ENCODE results near the gene PTER.

Gene PTER

DNA sequence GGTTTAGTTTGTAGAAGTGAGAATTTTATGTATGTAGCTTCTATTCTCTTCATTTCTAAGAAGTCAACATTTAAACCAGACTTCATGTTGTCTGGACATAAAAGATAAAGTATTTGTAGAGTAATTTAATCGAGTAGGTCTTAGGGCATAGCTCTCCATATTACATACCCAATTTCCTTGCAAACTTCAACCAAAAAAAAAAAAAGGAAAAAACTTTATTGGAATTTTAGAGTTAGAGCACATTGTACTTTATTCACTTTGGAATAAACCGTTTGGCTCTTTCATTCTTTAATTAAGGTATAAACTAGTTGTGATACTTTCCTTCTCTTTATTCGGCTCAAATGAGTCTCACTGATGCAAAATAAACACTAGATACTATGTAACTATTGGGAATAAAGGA is 36.0 kb downstream of the PTER start:
- DNase-seq (ENCODE audit: low spot score) = no peak

DNA sequence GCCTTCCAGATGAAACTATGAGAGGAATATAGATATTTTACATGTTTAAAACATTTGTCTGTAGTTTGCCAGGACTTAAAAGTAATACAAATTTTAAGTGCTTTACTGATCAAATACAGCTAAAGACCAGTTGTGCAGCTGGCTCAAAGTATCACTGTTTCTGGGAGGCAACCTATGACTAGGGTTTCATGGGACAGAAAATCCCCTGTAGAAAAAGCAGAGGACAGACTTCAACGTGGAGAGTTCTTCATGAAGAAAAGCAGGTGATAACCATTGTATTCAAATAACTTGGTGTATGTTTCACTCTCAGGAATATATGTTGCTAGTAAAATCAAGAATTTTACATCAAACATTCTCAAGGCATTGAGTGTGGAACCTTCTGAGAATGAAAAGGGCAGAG is 40.9 kb downstream of the PTER start:
- DNase-seq (ENCODE audit: low spot score) = no peak

DNA sequence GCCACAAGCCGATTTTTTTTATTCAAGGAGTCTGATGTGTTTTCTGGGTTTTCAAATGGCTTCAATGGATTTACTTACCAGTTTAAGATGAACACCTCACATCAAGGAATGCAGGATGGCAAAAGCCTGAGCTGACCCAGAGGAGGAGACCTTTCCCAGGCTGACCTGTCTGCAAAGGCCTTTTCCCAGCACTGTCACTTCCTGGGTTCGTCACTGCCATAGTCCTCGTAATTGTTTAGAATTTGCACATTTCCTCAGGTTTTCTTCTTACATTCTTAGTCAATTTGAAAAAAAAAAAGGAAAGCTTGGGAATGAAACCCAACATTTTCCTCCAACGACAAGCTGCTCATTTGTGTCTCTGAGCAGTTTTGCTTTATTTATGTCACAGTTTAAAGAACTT is 42.0 kb downstream of the PTER start:
- no peak for DNase-seq (ENCODE audit: low spot score)

DNA sequence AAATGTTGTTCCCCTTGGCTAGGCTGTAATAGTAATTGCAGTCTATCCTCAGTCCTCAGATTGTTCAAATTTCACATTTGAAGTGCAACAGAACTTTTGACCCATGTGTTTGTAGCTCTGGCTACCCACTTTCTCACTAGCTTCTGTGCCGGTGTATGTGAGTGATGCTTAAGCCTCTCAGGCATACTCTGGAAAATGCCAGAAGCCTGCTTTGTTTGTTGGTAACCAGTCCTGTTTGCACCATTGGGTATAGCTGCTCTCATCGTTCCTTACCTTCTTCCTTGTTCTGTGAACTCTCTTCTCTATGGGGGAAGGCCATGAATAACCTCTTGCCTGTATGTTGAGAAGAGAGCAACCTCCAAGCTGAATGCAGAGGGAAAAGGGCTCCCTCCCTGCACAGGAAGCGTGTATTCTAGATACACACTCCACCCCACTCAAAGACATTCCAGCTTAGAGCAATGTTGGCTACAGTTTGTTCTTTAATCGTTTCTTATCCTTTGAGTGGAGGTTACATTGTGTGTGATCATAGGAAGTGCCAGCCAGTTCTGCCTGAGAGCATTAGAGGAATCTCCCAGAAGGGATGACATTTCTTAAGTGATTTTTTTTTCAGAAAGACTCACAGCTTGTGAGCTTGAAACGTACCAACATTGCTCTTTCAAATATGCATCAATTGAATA is 44.4 kb downstream of the PTER start:
- DNase-seq (ENCODE audit: low spot score) = no peak

DNA sequence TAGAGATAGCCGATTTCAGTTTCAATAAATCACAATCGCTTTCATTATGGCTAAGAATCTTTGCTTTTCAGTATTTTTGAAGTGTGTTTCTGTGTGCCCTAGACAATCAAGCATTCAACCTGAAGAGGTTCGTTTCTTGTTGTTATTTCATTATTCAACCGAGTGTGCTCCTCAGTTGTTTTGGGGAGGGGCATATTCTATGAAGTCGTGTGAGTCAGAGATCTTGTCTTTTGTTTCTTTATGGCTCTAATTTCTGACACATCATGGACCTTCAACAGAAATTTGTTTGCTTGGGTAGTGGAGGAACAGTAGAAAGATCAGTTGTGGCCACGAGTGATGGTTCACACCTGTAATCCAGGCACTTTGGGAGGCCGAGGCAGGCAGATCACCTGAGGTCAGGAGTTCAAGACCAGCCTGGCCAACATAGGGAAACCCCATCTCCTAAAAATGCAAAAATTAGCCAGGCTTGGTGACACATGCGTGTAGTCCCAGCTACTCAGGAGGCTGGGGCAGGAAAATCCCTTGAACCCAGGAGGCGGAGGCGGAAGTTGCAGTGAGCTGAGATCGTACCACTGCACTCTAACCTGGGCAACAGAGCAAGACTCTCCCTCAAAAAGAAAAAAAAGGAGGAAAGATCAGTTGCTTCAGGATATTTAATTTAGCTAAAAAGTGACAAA is 46.6 kb downstream of the PTER start:
- no peak for DNase-seq (ENCODE audit: low spot score)

DNA sequence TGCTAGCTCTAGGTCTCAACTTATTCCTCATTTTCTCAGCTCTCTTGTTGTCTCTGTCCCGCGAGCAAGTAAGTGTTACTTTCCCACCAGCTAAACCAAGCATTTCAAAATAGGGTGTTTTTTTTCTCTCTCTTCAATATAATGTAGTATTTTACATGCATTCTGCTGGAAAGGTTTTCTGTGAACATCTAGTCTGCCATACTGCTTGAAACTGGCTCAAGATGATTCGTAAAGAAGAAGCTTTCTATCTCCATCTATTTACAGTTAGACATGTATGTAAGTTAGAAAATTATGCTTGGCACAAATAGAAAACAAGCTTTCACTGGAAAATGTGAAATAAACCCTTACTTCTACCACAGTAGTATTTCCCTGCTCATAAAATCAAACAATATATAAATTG is 53.7 kb downstream of the PTER start:
- DNase-seq (ENCODE audit: low spot score) = no peak

DNA sequence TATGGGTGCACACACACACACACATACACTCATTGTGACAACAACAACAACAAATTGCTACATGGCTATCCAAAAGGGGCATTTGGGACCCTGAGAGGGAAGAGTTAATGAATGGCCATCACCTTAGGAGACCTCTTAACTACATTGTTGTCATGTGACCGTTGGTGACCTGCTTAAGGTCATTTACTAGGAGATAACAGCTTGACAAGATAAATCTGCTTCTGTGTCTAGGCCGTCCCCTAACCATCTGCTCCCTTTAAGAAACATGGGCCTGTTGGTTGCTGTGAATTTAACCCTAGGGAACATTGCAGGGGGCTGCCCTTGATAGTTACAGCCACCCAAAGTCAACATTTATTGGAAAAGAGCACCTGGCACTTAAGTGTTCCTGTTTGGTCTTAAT is 55.1 kb downstream of the PTER start:
- DNase-seq (ENCODE audit: low spot score) = no peak

DNA sequence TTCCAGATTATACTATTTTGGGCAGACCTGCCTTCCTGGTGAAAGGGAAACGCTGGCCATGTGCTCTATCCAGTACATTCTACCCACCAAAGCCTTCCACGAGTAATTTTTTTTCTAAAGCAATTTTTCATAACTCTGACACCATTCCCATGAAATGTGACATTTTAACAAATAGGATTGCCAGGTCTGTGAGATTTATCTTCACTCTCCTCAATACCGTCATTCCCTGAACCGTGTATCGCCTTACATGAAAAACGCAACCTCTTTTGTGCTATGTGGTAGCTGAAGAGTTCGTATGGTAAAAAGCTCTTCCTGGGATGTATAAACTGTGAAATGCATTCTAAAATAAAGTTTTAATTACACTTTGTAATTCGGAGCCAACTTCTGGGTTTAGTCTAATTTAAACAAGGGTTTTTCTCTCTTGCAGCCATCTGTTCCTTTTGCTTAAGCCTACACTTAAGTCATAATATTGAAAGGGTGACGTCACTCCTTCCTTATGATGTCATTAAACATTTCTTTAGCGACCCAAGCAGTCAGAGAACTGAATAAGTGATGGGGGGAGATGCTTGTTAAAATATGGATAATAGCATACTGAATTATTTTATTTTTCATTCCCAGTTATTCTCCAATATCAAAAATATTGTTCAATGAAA is 57.2 kb downstream of the PTER start:
- DNase-seq (ENCODE audit: low spot score) = no peak

DNA sequence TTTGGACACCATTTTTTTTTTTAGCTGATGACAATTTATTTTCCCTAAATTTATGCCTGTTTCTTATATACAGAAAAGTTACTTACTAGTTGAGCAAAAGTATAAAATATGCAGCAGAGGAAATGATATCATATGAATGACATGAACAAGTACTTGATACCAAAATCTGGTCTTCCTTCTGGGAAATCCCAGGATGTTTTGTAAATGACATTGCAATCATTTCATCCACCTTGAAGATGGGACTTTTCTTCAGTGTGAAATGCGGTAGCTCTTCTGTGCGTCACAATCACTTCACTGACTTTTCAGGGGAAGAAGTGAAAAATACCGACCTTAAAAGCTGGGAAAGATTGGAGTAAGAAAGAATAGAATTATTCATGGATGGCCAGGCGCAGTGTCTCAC is 61.1 kb downstream of the PTER start:
- DNase-seq (ENCODE audit: low spot score) = no peak

DNA sequence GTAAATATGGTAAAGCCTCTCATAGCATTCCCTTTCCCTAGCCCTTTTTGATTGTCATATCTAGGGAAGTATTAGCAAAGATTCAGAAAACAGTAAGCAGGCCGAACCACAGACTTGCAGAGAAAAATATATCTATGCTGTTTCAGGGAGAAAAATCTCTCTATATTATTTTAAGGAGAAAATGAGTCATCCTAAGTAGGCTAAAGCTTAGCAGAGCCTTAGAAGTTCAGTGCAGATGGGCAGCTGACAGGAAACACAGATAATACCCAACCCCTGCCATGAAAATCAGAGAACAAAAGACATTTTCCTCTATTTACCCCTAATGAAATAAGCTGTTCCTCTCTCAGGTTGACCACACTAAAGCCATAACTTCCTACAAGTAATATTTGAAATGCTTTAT is 68.4 kb downstream of the PTER start:
- DNase-seq (ENCODE audit: low spot score) = no peak

DNA sequence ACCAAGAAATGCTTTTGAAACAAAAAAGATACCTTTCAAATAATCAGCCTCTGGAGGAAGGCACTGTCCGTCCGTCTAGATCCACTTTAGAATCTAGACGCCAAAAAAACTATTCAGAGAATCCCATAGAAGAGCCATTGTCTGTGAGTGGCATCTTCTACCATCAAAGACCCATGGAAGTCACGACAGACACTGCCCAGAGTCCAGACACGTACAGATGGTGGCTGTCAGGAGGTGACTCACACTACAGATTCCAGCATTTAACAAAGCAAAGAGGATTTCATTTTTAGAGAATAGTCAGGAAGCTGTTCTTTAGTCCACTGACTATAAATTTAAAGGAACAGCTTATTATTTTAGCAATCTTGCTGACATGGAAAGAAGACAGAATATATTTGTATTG is 73.2 kb downstream of the PTER start:
- DNase-seq (ENCODE audit: low spot score) = no peak

DNA sequence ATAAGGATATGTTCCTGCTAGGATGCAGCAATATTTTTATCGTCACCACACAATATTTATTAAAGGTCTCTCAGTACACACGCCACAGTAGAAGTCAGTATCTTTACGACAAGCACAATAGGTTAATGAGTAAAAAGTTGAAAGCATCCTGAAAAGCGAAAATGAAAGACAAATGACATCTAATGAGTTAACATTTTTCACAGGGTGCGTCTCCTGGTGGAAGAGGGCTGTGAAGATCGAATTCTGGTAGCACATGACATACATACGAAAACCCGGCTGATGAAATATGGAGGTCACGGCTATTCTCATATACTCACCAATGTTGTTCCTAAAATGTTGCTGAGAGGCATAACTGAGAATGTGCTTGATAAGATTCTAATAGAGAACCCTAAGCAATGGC is 74.0 kb downstream of the PTER start:
- no peak for DNase-seq (ENCODE audit: low spot score)

DNA sequence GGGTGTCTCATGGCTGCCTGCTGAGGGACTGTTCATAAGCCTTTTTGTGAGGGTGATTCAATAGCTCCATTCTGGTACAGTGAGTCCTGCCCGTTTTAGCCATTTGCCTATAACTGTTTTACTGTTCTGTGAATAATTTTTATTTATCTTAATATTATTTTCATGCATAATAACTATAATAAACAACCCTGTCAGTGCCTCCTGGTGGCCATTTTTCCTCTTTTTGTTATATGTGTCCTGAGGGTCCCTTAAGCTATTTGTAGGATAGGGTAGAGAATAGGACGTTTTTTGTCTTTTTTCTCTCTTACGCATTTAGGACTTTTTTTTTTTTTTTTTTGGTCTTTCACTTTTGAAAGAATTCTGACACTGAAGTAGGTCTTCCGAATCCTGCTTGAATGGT is 82.0 kb downstream of the PTER start:
- no peak for DNase-seq (ENCODE audit: low spot score)

DNA sequence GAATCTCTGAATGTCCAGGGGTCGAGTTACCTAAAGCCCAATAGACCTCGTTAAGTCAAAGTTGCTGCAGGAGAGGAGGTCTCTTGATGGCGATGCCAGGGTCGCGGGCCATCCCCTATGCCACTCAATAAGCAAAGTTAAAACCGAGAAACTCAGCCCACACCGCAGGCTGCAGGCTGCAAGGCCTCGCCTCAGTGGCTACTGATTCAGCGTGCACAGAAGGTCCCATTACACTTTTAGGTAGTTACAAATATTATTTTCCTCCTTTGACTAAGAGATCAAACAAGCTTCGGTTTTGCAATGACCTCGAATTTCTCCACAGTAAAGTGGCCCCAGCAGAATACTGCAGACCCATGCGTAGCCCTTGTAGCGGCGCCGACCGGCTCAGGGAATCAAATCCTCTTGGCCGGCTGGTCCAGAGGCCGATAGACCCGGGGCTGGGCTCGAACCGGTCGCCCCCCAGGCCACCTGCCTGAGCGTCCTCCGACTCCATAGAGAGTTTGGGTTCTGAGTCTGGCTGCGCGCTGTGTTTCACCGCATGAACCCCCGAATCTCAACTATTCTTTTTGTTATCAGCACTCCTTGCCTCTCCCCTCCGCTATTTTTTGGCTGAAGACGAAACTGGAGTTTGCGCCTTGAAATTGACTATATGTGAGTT is 82.6 kb downstream of the PTER start:
- no peak for DNase-seq (ENCODE audit: low spot score)

DNA sequence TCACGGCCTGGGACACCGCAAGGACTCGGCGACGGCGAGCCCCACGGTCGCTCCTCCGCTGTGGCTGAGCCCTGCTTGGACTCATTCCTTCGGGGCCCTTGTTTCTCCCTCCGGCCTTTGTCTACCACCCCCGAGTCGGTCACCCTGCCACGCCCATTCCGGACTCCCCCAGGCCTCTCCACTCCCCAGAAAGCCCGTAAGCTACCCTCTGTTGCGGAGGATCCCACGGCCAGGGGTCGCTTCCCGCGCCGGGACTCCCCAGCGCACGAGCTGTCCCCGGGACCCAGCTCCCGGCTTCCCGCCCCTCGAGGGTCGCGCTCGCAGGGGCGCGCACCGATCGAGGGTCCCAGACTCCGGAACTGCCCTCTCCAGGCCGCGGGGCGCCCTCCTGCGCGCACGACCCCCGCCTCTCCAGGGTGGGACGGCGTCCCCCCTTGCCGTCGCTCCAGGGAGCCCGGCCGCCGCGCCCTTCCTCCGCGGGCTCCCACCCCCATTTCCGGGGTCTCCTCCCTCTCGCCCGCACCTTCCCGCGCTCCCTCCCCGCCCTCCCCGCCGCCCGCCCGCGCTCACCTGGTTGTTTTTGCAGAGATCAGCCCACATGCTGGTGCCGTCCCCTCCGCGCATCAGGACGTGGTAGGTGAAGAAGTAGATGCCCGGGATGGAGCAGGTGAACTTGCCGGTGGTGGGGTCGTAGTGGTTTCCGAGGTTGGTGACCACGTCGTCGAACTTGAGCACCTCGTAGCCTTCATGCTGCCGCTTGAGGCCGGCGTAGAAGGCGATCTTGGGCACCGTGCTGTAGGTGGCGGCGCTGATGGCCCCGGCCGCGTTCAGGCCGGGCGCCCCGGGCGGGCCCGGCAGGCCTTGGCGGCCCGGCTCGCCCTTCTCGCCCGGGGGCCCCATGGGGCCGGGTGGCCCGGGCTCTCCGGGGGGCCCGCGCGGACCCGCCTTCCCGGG is 83.4 kb downstream of the PTER start:
- DNase-seq (ENCODE audit: low spot score) = no peak

DNA sequence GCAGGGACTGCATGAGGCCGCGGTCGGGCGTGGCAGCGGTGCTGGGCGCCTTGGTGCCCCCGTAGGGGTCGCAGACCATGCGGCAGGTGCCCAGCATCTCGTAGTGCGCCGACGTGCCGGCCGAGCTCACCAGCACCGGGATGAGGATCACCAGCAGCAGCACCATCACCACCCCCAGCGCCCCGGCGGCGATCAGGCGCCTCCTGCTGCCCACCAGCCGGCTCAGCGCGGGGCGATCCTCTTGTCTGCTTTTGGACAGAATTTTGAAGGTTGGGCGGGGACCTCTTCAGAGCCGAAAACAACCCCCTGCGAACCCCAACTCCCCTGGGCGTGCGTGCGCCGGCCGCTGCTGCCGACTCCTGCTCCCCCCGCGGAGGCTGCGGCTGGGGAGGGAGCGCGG is 84.1 kb downstream of the PTER start:
- DNase-seq (ENCODE audit: low spot score) = no peak

DNA sequence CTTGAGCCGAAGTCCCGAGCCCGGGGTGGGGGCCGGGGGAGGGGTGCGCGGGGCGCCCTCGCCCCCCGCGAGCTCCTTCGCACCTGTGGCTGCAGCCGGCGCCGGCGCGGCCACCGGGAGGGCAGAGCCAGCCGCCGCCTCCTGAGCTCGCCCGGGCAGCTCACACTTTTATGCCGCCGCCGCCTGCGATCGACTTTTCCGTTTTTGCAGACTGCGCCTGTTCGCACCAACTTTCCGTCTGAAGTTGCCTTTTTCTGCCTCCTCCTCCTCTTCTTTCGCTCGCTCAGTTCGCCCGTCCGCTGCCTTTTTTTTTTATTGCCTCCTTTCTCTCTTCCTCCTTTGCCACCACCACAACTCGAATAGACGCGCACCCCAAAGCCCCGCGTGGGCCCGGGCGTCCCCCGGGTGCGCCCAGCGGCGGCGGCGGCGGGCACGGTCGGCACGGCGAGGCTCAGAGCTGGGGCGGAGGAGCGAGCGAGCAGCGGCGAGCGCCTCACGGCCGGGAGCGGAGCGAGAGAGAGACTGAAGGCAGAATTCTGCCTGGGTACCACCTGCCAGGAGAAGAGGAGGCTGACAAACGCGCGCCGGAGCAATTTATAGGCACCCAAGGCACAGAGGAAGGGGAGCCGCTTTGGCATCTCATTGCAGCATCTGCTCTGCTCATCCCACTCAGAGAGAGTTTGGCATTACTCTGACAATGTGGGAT is 84.7 kb downstream of the PTER start, which contains the start of gene C1QL3:
TSS of gene C1QL3 (minus strand) at position 569 of the 706 bp plus-strand sequence. CDS start 814 bp downstream, outside the sequence.
- DNase-seq (ENCODE audit: low spot score) = no peak

DNA sequence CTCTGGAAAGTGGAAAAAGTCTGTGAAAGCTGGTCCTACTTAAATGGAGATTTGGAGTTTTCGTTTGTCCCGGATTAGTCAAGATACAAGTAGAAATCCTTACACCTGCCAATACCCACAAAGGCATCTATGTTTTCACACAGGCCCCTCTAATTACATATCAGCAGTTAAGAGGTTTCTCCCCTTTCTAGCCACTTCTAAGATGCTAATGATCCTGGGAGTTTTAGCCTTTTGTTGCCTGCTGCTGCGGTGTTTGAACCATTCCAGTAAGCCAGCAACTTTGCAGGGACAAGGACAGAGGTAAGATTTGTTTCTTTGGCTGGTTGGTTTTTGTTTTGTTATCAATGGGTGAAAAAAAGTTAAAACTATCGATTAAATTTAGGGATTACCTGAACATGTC is 90.6 kb downstream of the PTER start:
- DNase-seq (ENCODE audit: low spot score) = no peak

DNA sequence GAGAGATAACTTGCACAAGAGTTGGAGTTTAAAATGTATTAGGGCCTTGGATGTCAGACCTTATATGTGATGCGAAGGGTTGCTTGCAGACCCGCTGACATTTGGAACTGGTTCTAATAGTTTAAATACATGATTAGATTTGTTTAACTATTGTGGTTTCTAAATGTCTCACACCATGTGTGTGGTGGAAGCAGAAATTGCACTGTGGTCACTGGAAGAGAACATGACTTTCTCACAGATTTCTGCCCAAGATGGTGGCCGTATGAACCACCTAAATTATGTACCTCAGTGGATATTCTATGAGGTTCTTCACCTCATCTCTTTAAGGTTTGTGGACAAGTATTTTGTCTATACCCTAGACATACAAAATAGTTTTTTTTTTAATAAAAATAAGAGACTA is 93.0 kb downstream of the PTER start:
- no peak for DNase-seq (ENCODE audit: low spot score)

DNA sequence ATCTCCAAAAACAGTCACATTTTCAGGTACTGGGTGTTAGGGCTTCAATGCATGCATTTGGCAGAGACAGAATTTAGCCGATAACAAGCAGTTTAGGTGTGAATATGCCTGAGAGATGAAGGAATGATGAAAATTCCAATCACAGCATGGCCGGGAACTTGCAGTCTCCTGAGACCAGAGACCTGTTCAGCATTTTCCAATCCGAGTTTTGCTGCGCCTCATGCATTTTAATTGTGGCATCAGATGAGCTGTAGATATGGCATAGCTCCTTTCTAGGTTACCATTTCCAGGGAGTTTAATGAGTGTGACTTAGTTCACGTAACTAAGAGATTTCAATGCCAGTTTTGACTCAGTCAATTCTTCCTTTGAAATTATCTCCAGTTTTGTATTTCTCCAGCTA is 99.3 kb downstream of the PTER start:
- DNase-seq (ENCODE audit: low spot score) = no peak

DNA sequence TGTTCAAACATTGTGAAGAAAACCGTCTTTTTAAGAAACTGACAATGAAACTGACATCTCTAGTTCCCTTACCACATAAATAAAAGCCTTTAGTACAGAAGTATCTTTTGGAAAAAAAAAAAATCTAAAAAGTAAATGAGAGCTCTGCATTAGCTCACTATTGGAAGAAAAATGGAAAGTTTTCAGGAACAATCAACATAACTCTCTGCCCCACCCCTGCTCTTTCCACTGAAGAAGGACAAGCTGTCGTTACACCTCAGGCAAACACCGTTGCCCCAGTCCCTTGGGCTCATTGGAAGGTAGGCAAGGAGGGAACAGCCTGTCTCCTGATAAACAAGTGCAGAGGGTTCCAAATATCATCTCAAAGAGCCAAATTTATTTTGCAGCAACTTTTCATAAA is 107.3 kb downstream of the PTER start:
- DNase-seq (ENCODE audit: low spot score) = no peak
